ENCODE data around the gene PCDHGB2.

PCDHGB2 gene

DNA sequence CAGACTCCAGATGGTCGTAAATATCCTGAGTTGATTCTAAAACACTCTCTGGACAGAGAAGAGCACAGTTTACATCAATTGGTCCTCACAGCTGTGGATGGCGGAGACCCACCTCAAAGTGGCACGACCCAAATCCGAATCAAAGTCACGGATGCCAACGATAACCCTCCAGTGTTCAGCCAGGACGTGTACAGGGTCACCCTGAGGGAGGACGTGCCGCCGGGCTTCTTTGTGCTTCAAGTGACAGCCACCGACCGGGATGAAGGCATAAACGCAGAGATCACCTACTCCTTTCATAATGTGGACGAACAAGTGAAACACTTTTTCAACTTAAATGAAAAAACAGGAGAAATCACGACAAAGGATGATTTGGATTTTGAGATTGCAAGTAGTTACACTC is 891 bp downstream of the PCDHGB2 start:
- peaks cover 42% of the 10 kb centered on the region for H3K79me2 ChIP-seq (ENCODE audit: control insufficient read depth, low read length)
- peaks cover 45% of the 10 kb centered on the region for H3K36me3 ChIP-seq (ENCODE audit: control insufficient read depth, low read length)
- H3K27me3 ChIP-seq (ENCODE audit: control insufficient read depth, low read length): no peaks in the 10 kb centered on the region
- H3K9me3 ChIP-seq (ENCODE audit: control insufficient read depth, insufficient read depth, low read length): peaks cover 39% of the 10 kb centered on the region
- peak overlapping the region; percentile 26 for H3K27ac ChIP-seq (ENCODE audit: low read depth, low read length)
- peaks cover 25% of the 10 kb centered on the region for H3K4me1 ChIP-seq (ENCODE audit: control insufficient read depth, low read length)
- H3K4me3 ChIP-seq (ENCODE audit: low read length): peak overlapping the region; percentile 75
- TF ChIP-seq EZH2phosphoT487 (IDR thresholded peaks at IDR 0.05; ENCODE audit: borderline replicate concordance, low read length): no peak
- TF ChIP-seq, protein P1, sequence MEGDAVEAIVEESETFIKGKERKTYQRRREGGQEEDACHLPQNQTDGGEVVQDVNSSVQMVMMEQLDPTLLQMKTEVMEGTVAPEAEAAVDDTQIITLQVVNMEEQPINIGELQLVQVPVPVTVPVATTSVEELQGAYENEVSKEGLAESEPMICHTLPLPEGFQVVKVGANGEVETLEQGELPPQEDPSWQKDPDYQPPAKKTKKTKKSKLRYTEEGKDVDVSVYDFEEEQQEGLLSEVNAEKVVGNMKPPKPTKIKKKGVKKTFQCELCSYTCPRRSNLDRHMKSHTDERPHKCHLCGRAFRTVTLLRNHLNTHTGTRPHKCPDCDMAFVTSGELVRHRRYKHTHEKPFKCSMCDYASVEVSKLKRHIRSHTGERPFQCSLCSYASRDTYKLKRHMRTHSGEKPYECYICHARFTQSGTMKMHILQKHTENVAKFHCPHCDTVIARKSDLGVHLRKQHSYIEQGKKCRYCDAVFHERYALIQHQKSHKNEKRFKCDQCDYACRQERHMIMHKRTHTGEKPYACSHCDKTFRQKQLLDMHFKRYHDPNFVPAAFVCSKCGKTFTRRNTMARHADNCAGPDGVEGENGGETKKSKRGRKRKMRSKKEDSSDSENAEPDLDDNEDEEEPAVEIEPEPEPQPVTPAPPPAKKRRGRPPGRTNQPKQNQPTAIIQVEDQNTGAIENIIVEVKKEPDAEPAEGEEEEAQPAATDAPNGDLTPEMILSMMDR (IDR thresholded peaks at IDR 0.05; ENCODE audit: low read depth, low read length, poor library complexity, severe bottlenecking): no peak
- peaks cover 5% of the 10 kb centered on the region; the same call in 1 of the 2 replicates for H3F3A ChIP-seq (ENCODE audit: control insufficient read depth, insufficient read depth)
- H3K9me2 ChIP-seq (replicated peaks; ENCODE audit: control insufficient read depth, low read length): no peaks in the 10 kb centered on the region
- H4K20me1 ChIP-seq (ENCODE audit: control insufficient read depth, insufficient read depth, low read depth, low read length): no peaks in the 10 kb centered on the region
- peak overlapping the region; percentile 81 for H3K4me2 ChIP-seq (ENCODE audit: low read length)

- TF ChIP-seq, protein P1 (IDR thresholded peaks at IDR 0.05; ENCODE audit: low read depth, low read length, poor library complexity, severe bottlenecking): no peak
- TF ChIP-seq EZH2phosphoT487 (IDR thresholded peaks at IDR 0.05; ENCODE audit: borderline replicate concordance, low read length): no peak
- Histone ChIP-seq H4K20me1 (ENCODE audit: control insufficient read depth, insufficient read depth, low read depth, low read length) (no peaks in the 10 kb centered on the region), H3K27me3 (ENCODE audit: control insufficient read depth, low read length) (no peaks in the 10 kb centered on the region), H3K27ac (ENCODE audit: low read depth, low read length) (peak overlapping the region; percentile 61), H3K4me2 (ENCODE audit: low read length) (peak overlapping the region; percentile 58), H3K36me3 (ENCODE audit: control insufficient read depth, low read length) (peaks cover 54% of the 10 kb centered on the region), H3K9me3 (ENCODE audit: control insufficient read depth, insufficient read depth, low read length) (peaks cover 48% of the 10 kb centered on the region), H3F3A (ENCODE audit: control insufficient read depth, insufficient read depth) (peaks cover 7% of the 10 kb centered on the region; the same call in 1 of the 2 replicates), H3K4me3 (ENCODE audit: low read length) (peak overlapping the region; percentile 61), H3K79me2 (ENCODE audit: control insufficient read depth, low read length) (peaks cover 45% of the 10 kb centered on the region), H3K4me1 (ENCODE audit: control insufficient read depth, low read length) (peaks cover 25% of the 10 kb centered on the region), H3K9me2 (replicated peaks; ENCODE audit: control insufficient read depth, low read length) (no peaks in the 10 kb centered on the region)
Measured at GRCh38 chr5:141362719-141363118, 2.9 kb downstream of the PCDHGB2 start.

GRCh38 chr5:141363952-141364660 is 4.3 kb downstream of the PCDHGB2 start, which contains the start of gene PCDHGA5:
TSS of gene PCDHGA5 (plus strand) at chr5:141364162. CDS start at chr5:141364331, 169 bp downstream.
- H3K27me3 ChIP-seq (ENCODE audit: control insufficient read depth, low read length): no peaks in the 10 kb centered on the region
- H3K9me2 ChIP-seq (replicated peaks; ENCODE audit: control insufficient read depth, low read length): no peaks in the 10 kb centered on the region
- no peaks in the 10 kb centered on the region for H4K20me1 ChIP-seq (ENCODE audit: control insufficient read depth, insufficient read depth, low read depth, low read length)
- H3K4me1 ChIP-seq (ENCODE audit: control insufficient read depth, low read length): peaks cover 28% of the 10 kb centered on the region
- peaks cover 45% of the 10 kb centered on the region for H3K79me2 ChIP-seq (ENCODE audit: control insufficient read depth, low read length)
- no peak for TF ChIP-seq EZH2phosphoT487 (IDR thresholded peaks at IDR 0.05; ENCODE audit: borderline replicate concordance, low read length)
- TF ChIP-seq, protein P1 (IDR thresholded peaks at IDR 0.05; ENCODE audit: low read depth, low read length, poor library complexity, severe bottlenecking): no peak
- peaks cover 48% of the 10 kb centered on the region for H3K9me3 ChIP-seq (ENCODE audit: control insufficient read depth, insufficient read depth, low read length)
- peak within 1 kb of the TSS; percentile 61 for H3K4me3 ChIP-seq (ENCODE audit: low read length)
- H3K4me2 ChIP-seq (ENCODE audit: low read length): peak within 1 kb of the TSS; percentile 58
- H3K27ac ChIP-seq (ENCODE audit: low read depth, low read length): peak within 1 kb of the TSS; percentile 61
- peaks cover 8% of the 10 kb centered on the region; the same call in 1 of the 2 replicates for H3F3A ChIP-seq (ENCODE audit: control insufficient read depth, insufficient read depth)
- H3K36me3 ChIP-seq (ENCODE audit: control insufficient read depth, low read length): peaks cover 54% of the 10 kb centered on the region

All from DOHH2 (cell line).